ENCODE results near the gene KIAA1755.
A peak's percentile ranks its signal among the peaks of the same experiment; 100 is the strongest.

Gene KIAA1755, protein sequence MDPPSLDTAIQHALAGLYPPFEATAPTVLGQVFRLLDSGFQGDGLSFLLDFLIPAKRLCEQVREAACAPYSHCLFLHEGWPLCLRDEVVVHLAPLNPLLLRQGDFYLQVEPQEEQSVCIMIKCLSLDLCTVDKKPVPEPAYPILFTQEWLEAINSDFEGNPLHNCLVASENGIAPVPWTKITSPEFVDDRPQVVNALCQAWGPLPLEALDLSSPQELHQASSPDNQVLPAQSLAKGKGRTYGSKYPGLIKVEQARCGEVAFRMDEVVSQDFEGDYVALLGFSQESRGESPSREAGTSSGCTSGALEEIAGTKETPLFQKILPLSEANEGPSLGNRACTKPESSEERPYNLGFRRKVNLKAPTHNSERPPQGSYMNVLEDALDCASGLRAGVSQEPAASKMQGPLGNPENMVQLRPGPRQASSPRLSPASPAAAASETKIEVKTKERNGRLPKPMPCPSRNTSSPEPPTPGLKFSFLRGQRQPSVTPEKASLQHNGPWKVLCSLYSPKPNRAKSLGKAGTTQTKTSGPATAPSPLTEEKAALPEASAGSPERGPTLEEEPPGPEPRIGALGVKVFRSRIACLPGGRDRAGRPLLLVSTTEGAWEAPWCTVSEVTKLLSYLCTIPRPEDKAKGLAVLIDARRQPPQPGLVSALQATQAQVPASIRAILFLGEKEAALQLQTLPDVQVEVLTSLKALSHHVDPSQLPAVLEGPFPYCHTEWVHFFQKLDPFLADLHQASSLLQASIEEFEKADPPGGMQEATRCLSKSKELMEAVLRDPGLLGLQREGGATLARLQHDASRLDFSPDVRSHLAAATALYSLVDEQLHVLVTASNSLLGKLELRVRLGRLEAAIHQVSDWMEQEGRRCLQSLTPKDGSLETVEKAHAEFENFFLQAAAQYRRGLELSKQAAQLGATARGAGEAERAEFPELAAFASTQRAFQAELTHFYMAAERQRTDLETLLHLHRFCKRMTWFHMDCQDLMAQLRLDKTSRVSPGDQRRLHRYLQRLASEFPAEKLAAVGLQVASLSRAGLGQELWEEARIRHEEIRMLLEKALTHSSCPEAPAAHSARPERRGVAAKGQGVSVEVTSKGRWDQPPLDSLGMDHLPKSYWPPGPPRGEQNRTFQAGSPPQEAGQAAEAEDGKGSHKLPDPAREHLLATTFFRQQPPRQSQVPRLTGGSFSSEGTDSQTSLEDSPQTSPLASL

DNA sequence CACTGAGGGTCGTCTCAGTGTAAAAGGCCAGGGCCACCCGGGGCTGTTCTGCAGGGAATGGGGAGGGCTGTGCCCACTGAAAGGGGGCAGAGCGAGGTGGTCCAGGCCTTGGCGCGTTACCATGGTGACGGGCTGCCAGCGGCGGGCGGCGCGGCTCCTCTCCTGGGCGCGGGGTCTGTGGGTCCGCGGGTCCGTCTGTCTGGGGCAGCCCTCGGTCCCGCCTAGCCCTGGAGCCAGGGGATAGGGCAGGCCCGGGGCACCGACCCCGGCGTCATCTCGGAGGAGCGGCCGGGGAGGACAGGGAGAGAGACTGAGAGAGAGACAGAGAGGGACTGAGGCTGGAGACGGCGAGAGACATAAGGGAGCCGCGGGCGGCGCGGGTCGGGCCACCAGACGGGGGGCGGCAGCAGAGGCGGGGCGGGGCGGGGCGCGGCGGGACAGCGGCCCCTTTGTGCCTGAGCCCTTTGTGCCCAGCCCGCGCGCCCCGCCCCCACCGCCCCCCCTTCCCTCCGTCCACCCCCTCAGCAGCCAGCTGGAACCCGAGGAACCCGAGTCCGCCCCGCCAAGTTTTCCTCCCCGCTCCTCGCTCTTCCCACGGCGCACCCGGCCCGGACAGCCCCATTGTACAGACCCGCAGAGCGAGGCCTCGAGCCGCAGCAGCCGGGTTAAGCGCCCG lies at the start of gene KIAA1755:
Gene KIAA1755, minus strand, starts transcription at position 358 of the 676 bp plus-strand sequence. Its CDS starts 235 bp downstream, at position 123.
- peak; percentile 79 to 80 for DNase-seq

DNA sequence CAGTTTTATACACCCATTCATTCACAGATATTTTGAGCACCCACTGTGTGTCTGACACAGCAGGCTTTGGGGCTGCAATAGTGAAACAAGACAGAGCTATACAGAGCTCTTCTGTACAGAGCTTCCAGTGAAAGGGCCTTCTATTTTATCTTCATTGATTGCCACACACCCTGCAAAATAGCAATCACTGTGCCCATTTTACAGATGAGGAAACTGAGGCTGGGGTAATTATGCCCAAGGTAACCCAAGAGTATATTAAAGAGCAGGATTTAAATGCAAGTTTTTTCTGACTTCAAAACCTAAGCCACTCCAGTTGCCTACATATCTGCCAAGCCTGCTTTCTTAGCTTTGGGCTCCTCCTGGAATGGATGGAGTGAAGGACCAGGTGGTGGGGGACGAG lies 47.9 kb upstream of the KIAA1755 start:
- DNase-seq: no peak

DNA sequence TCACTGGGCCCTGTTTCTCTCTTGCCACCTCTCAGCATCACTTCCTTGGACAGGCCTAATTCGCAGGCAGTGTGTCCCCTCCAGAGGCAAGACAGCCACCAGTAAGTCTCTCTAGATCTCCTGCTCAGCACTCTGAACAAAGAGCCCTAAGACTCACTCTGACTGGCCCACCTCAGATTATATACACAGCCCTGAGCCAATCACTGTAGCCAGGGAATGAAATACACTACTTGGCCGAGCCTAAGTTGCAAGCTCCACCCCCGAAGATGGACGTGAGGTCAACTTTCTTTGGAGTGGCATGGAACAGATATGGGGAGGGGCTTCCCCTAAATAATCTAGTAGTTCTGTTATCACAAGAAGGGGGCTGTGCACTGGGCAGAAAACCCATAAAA lies 47.5 kb upstream of the KIAA1755 start:
- DNase-seq: no peak

DNA sequence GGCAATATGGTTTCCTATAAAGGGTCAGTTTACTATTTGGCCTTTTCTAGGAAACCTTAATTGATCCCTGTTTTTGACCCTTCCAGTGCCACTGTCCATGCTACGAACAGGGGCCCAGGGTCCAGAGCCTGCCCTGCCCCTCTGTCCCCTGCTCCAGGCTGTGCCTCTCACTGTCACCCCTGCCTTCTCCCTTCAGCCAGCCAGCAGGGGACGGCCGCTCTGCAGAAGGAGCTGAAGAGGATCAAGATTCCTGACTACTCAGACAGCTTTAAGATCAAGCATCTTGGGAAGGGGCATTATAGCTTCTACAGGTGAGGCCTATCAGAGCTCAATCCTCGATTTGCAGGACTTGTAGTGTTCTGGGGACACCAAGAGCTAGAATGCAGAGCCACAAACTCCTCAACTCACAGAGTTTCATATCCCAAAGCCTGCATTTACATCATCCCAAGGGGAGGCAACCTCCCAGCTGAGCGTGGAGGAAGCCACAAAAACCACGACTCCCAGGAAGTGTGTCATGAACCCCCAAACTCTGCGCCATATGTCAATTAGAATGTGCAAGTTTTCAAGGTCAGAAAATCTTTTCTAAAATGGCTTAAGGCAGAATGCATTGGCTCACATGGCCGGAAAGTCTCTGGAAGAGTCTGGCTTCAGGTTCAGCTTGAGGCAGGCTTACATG lies 47.0 kb upstream of the KIAA1755 start:
- DNase-seq: no peak

DNA sequence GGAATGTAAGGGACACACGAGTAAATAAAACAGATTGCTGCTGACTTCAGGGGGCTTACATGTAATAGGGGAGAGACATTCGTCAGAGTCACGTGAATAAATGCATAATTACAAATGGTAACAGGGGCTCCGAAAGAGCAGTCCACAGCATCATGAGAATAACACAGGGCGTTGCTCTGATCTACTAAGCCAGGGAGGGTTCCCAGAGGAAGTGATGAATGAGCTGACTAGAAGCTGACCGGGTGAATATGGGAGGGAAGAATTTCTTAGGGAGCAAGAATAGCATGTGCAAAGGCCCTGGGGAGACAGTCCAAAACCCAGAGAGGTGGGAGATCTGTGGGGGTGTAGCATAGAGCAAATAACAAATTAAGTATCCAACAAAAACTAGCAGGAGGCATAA lies 45.8 kb upstream of the KIAA1755 start:
- DNase-seq: no peak

DNA sequence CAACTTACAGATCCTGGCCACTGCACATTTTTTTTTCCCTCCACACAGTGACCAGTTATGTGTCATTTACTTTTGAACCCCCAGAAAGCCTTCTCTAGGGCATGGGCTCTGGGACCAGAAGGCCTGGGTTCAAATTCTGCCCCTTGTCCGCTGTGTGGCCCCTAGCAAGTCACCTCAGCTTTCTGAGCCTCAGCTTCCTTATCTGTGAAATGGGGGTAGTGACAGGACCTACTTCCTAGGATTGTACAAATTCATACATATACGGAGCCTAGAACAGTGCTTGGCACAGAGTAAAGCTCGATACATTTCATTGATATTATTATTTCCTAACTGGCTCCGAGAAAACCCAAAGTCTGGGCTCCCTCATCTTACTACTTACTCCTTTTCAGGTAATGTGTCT lies 45.0 kb upstream of the KIAA1755 start:
- no peak for DNase-seq

DNA sequence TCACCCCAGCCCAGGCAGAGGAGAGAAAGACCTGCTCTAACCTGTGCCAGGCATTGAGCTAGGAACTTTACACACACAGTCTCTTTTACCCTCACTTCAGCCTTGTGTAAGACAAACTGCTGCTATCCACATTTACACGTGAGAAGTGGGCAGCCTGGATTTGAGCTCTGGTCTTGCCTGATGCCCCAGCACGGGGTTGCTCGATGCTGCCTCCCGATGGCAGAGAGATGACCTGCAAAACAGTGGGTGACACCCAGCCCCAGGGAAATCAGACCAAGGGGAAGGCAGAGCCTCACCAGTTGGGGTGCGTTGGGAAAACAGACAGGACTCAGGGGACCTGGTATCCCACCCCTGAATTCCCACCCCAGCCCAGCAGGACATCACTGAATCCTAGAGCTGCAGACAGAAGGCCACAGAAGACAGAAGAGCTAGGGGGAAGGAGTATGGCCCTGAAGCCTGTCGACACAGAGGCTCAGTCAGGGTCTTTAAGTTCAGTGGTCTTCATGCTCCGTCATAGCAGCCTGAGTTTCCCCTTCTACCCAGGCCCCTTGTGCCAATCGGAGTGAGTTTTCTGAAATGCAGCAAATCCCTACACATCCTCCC lies 44.4 kb upstream of the KIAA1755 start:
- DNase-seq: peak in 1 of 2 donors; percentile 6

DNA sequence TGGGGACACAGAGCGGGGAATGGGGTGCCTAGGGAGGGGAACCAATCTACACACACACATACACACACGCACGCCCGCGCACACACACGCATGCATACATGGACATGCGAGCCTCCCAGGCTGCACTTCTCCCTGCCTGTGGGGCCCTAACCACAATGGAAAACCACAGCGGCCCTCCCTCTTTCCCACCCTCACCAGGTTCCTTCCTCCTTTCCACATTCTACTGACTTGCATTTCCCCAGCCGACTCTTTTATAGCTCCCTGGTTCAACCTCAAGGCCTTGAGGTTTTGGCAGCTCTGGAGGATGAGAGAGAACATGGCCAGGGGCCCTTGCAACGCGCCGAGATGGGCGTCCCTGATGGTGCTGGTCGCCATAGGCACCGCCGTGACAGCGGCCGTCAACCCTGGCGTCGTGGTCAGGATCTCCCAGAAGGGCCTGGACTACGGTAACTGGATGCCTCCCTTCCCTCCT lies 43.4 kb upstream of the KIAA1755 start, which contains the start of gene BPI:
Gene BPI, plus strand, starts transcription at position 249 of the 472 bp plus-strand sequence. Its CDS starts 68 bp downstream, at position 317.
- DNase-seq: peak in 1 of 2 donors; percentile 7

DNA sequence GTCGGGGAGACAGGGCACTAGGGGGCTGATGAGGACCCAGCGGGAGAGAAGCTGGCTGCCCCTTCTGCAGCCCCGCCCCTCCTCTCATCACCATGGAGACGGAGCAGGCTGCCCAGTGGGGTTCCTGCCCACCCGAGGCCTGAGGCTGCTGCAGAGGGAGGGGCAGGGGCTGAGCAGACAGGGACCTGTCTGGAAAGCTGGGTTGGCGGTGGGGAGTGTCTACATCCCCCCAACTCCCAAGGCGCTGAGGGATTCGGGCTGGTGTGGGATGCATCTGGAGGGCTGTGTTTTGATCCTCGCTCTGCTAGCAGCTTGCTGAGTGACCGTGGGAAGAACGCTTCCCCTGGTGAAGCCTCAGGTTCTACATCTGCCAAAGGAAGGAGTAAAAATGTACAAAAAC lies 42.3 kb upstream of the KIAA1755 start:
- DNase-seq: no peak

DNA sequence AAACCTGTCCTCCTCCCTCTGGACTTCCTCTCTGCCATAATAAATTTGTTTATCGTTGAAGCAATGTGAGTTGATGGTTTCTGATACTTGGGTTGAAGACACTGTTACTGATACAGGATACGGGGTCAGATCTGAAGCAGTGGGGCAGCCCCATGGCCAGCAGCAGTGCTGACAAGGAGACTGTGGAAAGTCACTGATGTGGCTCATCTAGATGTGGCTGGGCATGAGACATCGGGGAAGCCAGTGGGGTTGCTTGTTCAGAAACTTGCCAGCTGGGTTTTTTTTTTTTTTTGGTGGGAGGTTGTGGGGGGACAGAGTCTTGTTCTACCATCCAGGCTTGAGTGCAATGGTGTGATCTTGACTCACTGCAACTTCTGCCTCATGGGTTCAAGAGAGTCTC lies 40.8 kb upstream of the KIAA1755 start:
- DNase-seq: no peak

DNA sequence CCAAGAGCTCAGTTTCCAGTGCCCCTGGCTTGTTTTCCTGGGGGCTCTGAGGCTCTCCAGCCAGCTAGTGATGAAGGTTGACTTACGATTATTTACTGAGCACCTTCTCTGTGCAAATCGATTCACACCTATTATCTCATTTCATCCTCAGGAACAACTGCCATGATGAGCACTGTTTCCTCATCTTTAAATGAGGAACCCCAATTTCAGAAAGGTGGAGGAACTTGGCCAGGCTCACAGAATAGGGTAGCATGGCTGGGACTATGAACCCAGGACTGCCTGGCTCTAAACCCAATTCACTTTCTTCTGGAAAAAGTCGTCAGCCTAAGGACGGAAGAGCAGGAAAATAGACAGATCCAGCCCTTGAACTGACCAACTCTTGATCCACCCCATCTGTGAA lies 39.9 kb upstream of the KIAA1755 start:
- no peak for DNase-seq

DNA sequence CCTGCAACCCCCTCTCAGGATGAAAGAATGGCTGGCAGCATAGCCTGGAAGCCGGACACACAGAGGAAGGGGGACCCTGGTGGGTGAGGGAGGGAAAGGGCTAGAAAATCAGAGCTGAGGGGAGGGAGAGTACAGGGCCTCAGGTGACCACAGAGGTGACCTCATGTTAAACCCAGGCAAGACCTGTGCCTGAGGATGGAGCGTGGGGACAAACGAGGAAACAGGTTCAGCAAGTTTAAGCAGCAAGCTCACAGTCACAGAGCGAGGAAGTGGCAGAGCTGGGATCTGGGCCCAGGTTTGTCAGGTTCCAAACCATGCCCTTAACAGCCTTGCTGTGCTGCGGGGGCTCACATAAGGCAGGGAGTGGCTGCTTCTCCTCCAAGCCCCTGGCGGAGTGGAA lies 39.4 kb upstream of the KIAA1755 start:
- no peak for DNase-seq

DNA sequence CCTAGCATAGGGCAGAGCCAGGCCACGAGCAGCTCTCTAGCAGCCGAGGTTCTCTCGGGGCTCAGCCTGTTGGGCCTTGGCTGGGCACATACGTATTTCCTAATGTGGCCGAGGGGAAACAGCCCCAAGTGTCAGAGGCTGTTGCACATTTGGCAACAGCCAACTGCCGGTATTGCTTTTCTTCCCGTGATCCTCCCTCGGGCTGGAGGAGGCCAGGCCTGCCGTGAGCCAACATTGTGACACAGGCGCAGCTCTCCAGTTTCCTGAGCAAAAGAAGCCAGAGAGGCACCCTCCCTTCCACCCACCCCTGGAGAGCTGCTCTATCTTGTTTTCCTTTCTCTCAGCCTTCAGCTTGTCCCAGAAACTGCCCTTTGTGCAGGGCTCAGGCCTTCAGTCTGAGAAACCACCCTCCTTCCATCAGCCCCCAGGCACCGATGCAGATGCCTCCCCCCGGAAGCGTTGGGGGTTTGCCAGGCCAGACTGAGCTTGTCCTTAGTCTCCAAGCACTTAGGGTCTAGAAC lies 38.3 kb upstream of the KIAA1755 start:
- DNase-seq: peak; percentile 15 to 33

DNA sequence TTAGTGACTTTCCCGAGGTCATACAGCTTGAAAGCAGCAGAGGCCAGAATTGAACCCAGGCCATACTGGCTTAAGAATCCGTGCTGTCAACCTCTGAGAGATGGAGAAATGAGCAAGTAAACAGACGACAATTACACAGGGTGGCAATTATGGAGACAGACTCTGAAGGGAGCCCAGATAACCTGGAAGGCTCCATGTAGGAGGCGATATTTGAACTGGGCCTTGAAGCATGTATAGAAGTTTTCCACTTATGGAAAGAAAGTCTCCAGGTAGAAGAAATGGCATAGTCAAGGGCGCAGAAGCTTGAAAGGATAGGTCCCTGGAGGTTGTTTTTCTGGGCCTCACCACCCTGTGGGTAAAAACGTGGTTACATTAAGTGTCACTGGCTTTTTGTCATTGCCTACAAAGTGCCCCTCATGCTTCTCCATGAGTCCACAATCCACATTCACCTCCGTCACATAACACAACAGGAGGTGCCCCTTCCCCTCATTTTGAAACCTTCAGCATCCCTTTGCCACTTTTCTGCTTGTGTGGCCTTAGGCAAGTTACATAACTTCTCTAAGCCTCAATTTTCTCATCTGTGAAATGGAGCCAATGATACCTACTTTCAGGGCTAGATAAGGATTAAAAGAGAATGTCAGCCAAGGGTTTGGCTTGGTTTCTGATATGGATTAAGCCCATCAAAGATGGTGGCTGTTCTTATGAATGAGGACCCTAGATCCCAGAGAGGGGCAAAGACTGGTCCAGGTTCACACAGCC lies 37.6 kb upstream of the KIAA1755 start:
- DNase-seq: no peak

DNA sequence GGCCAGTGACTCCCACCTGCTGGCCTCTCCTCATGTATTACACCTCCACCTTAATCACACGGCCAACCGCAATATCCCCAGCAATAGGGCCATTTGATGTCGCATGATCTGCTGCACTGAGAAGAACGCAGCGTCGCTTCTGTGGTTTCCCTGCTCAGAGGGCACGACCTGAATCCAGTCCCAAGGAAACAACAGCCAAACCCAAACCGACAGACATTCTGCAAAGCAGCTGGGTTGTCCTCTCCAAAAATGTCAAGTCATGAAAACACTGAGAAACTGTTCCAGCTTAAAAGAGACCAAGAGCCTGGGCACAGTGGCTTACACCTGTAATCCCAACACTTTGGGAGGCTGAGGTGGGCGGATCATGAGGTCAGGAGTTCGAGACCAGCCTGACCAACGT lies 35.9 kb upstream of the KIAA1755 start:
- no peak for DNase-seq

DNA sequence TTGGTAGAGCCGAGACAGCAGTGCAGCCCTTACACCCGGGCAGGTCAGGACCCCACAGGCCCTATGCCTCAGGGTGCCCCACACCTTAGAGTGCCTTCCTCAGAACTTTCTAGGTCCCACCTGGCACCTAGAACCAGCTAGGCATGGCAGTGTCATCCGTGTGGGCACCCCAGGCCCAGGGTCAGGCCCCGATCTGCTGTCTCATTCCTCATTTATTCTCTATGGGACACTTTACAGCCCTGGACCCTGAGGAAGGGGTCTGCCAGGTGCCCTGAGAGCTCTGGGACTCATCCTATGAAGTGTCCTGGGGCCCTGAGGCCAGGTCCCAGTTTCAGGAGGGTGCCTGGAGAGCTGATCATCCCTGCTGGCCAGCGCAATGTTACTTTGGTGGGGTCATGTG lies 35.3 kb upstream of the KIAA1755 start:
- DNase-seq: no peak

DNA sequence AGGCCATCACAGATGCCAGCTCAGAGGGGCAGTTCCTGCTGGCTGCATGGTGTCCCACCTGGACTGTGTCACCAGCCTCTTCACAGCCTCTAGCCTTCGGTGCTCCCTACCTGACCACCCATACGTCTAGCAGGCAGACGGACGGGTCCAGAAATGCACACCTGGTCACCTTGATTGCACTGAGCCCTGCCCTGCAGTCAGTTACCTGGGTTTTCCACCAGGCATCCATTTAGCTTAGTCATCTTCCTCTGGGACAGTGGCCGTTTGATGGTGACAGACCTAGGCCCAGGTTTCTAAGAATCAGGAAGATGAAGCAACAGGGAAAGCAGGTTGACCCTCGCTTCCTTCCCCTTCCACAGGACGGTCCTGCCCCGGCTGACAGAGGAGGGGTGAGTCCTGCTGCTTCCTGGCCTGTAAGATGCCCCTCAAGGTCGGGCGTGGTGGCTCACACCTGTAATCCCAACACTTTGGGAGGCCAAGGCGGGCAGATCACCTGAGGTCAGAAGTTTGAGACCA lies 33.6 kb upstream of the KIAA1755 start:
- DNase-seq: no peak

DNA sequence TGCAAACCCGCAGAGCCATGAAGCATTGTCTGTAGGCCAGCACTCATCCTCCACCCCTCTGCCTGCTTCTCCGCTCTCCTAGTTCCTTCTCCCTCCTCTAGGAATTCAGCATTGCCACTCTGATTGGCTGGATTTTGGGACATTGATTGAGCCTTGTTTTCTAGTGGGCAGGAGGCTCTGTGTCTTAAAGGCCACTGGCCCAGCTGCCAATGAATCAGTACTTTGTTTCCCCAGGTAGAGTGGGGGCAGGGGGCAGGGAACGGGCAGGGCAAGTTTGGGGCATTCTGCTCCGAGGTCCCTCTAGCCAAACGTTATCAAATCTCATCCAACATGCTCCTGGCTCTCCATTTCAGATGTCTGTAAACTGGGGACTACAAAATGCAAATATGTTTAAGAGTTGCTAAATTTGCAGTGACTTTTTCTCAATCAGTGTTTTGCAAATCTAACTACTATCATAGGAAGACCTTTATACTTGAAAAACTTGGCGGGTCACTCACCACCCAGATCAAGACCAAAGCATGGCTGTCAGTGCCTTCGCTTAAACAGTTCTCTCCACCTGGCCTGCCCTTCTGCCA lies 33.0 kb upstream of the KIAA1755 start:
- DNase-seq: no peak

DNA sequence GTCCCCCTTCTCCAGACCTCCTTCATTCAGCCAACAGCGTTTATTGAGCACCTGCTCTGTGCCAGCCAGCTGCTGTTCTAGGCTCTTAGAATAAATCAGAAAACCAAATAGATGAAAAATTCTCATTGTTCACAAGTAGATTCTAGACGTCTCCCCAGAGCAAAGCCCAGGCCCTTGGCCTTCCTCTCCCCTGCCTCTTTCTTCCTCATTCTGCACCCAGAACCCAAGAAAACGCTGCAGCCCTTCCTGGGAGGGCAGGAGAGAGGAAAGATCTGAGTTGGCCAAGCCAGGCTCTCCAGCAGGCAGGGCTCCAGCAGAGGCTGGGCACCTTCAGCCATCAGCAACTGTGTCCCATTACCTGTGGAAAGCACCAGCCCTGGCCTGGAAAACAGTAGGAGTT lies 31.4 kb upstream of the KIAA1755 start:
- no peak for DNase-seq

Measured in hippocampal formation (tissue), 2 donors.